Endothelial cell of umbilical vein (primary cell): Measurements from ENCODE around the gene LDLRAD4. TPM values are rescaled to one million over a fixed set of nuclear protein-coding genes. Genes with fewer than 3 reads are reported as not detected.

Experiments
- BruUV-seq: library from RNA; stranded (reverse); fragments of 400-500 nt; replicated peaks from 2 replicates; lab custom pipeline; 2021; lab: Mats Ljungman, UMichigan
- CTCF ChIA-PET: fragments of 300-600, 350-600 bp; sonication (Branson Sonifier 250); formaldehyde crosslinking; loops from one replicate; lab custom pipeline; 2021; ENCODE audit warnings: antibody characterized with exemption, inconsistent platforms; lab: Charles Lee
- POLR2A ChIA-PET: fragments of 300-600, 350-600 bp; sonication (Branson Sonifier 250); formaldehyde crosslinking; loops from one replicate; lab custom pipeline; 2021; ENCODE audit warnings: antibody characterized with exemption, inconsistent platforms; lab: Charles Lee
- DNase-seq: peaks from one replicate; pipeline ENCODE4 v3.0.0-alpha.2; 2011; ENCODE audit warnings: low read depth, low spot score
- FAIRE-seq: peaks from 2 replicates; lab custom pipeline; 2011; peaks lifted over from hg19 to GRCh38; lab: Jason Lieb, UNC
- H2AFZ ChIP-seq: 2 replicates; pipeline ENCODE4 v1.6.0; 2012; ENCODE audit warnings: low read depth, low read length, control low read depth, inconsistent platforms
- H3K27ac ChIP-seq: 2 replicates; pipeline ENCODE4 v1.5.1; 2011; ENCODE audit warnings: low read depth, mild to moderate bottlenecking, control low read depth, low read length, moderate library complexity; ENCODE audit not compliant: insufficient read depth
- H3K27me3 ChIP-seq, 2 experiments: 2 replicates each; pipeline versions ENCODE4 v1.6.0 to v1.6.1; 2011; ENCODE audit warnings: low read length in 2 of 2, mixed read lengths in 1 of 2; ENCODE audit not compliant: control insufficient read depth in 2 of 2, insufficient read depth in 2 of 2
- H3K36me3 ChIP-seq, 2 experiments: 2 replicates in 1 of 2; 3 replicates in 1 of 2; pipeline ENCODE4 v1.5.1; 2011; ENCODE audit warnings: low read length in 2 of 2, mild to moderate bottlenecking in 1 of 2, moderate library complexity in 1 of 2; ENCODE audit not compliant: control insufficient read depth in 2 of 2, insufficient read depth in 2 of 2; ENCODE audit errors: extremely low read depth in 1 of 2
- H3K4me1 ChIP-seq: 3 replicates; pipeline ENCODE4 v1.5.1; 2011; ENCODE audit warnings: mild to moderate bottlenecking, low read length; ENCODE audit not compliant: control insufficient read depth, insufficient read depth; ENCODE audit errors: extremely low read depth
- H3K4me2 ChIP-seq: 2 replicates; pipeline ENCODE4 v1.6.1; 2011; ENCODE audit warnings: low read length, control low read depth, mixed read lengths; ENCODE audit not compliant: insufficient read depth
- H3K4me3 ChIP-seq, 3 experiments: fragments of 200-600 bp in 1 of 3; sonication (generic), shearing (Covaris generic) in 1 of 3; replicated peaks in 1 of 3; 2 replicates each; pipeline ENCODE4 v1.5.1; 2011 to 2016; ENCODE audit warnings: control low read depth in 3 of 3, low read length in 3 of 3, mild to moderate bottlenecking in 2 of 3, inconsistent platforms in 1 of 3, low read depth in 1 of 3, moderate library complexity in 1 of 3; ENCODE audit not compliant: insufficient read depth in 1 of 3
- H3K79me2 ChIP-seq: 2 replicates; pipeline ENCODE4 v1.6.0; 2012; ENCODE audit warnings: low read length, inconsistent platforms; ENCODE audit not compliant: control insufficient read depth, insufficient read depth
- H3K9ac ChIP-seq: replicated peaks from 2 replicates; pipeline ENCODE3; 2011; ENCODE audit warnings: low read length, control low read depth; ENCODE audit not compliant: insufficient read depth; ENCODE audit errors: extremely low read depth
- H3K9me1 ChIP-seq: replicated peaks from 3 replicates; pipeline ENCODE4 v1.6.0; 2011; ENCODE audit warnings: mild to moderate bottlenecking, low read length; ENCODE audit not compliant: control insufficient read depth, insufficient read depth; ENCODE audit errors: extremely low read depth
- H3K9me3 ChIP-seq: replicated peaks from 2 replicates; pipeline ENCODE4 v1.5.1; 2012; ENCODE audit warnings: low read length, inconsistent platforms; ENCODE audit not compliant: control insufficient read depth, insufficient read depth
- H4K20me1 ChIP-seq: replicated peaks from 2 replicates; pipeline ENCODE3; 2011; ENCODE audit warnings: mild to moderate bottlenecking, low read length; ENCODE audit not compliant: control insufficient read depth, insufficient read depth; ENCODE audit errors: extremely low read depth
- EZH2 ChIP-seq: IDR thresholded peaks from 2 replicates; pipeline ENCODE4 v1.6.1; 2012; ENCODE audit warnings: borderline replicate concordance, low read depth, mild to moderate bottlenecking, moderate library complexity, low read length, inconsistent platforms; ENCODE audit not compliant: severe bottlenecking
- FOS ChIP-seq: IDR thresholded peaks from 2 replicates; pipeline ENCODE4 v1.6.1; 2011; ENCODE audit warnings: mild to moderate bottlenecking, low read length, moderate library complexity, borderline replicate concordance; ENCODE audit not compliant: insufficient read depth
- POLR2A ChIP-seq: IDR thresholded peaks from 2 replicates; pipeline ENCODE4 v1.6.1; 2012; ENCODE audit warnings: low read depth, mild to moderate bottlenecking, control low read depth, low read length
- POLR2AphosphoS5 ChIP-seq: IDR thresholded peaks from 2 replicates; pipeline ENCODE4 v1.6.1; 2012; ENCODE audit warnings: low read depth, mild to moderate bottlenecking, control low read depth, low read length, moderate library complexity; ENCODE audit not compliant: insufficient read depth
- dilution Hi-C: fragments of 300-500 bp; cut with MboI; formaldehyde crosslinking; loops from one replicate; pipeline ENCODE4 v1.15.0; 2019; ENCODE audit warnings: low sequenced_read_pairs; ENCODE audit not compliant: extremely low pct_ligation_motif_present
- intact Hi-C: fragments of 100-400 bp; cut with micrococcal nuclease; formaldehyde crosslinking; loops from one replicate; pipeline ENCODE4 v1.10.0; 2022
- polyA plus RNA-seq, 4 experiments: library from polyadenylated mRNA; depleted of rRNA in 3 of 4; stranded (reverse) in 3 of 4; unstranded in 1 of 4; fragments of >200 nt; gene quantifications; 2 replicates each; pipeline versions ENCODE4 v1.2.1 to v1.2.3, GENCODE V29; 2011 to 2012; ENCODE audit warnings: missing spikeins in 1 of 4
- total RNA-seq: library from RNA; stranded (reverse); gene quantifications from 2 replicates; pipeline ENCODE4 v1.2.3, GENCODE V29; 2021
- TF ChIP-seq, protein P1 (sequence below): IDR thresholded peaks from 2 replicates; pipeline ENCODE4 v1.6.1; 2011; ENCODE audit not compliant: insufficient read depth, insufficient read length
- TF ChIP-seq, protein P2 (sequence below), 2 donors: IDR thresholded peaks; 1 replicate in 1 of 2; 2 replicates in 1 of 2; pipeline ENCODE4 v1.5.1; 2011; ENCODE audit warnings: low read length in 2 of 2, mild to moderate bottlenecking in 2 of 2, moderate library complexity in 2 of 2, control low read depth in 1 of 2, inconsistent platforms in 1 of 2, low read depth in 1 of 2; ENCODE audit not compliant: insufficient read depth in 1 of 2; ENCODE audit errors: extremely low read depth in 1 of 2

The LDLRAD4 gene
- total and polyA plus RNA-seq, 2 donors (not counting 3 experiments of a cell fraction or from before 2014, with no cell fraction given): 5.2 to 6.5 TPM

DNA sequence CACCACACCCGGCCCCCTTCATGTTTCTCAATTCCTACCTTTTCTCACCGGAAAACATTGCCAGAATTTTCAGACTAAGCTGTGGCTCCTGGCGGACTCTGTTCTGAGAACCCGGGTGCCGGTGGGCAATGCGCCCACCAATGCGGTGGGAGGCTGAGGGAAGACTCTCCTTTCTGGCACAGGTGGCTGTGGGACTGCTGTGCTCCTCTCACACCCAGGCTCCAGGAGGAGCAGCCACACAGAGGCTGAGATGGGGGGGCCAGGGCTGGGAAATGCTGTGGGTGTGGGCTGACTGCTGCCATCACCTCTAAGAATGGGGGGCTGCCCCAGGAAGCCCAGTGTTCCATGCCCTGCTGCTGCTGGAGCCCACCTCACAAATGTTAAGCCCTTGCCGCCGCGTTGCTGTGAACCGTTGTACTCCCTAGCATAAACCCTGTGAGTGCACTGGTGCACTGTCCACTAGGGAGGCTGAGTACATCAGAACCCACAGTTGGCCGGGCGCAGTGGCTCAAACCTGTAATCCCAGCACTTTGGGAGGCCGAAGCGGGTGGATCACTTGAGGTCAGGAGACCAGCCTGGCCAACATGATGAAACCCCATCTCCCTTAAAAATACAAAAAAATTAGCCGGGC lies 152.6 kb downstream of the LDLRAD4 start:
- FAIRE-seq (no peak), DNase-seq (no peak)
- dilution Hi-C loops: no loop called here

More for the DNA sequence above, 152.6 kb downstream of the LDLRAD4 start:
- ChIA-PET CTCF (no interaction called here), POLR2A (no interaction called here)
- Histone ChIP-seq H3K79me2 (no peaks in the 10 kb centered on the region), H3K9me1 (no peaks in the 10 kb centered on the region), H3K4me1 (peaks cover 16% of the 10 kb centered on the region), H3K9me3 (no peaks in the 10 kb centered on the region), H4K20me1 (no peaks in the 10 kb centered on the region), H2AFZ (no peak overlapping the region), H3K4me2 (no peak overlapping the region), H3K36me3 (no peaks in the 10 kb centered on the region), H3K9ac (no peak overlapping the region), H3K4me3 (no peak overlapping the region), H3K27ac (no peak overlapping the region), H3K27me3 (no peaks in the 10 kb centered on the region)
- TF ChIP-seq, protein P1, sequence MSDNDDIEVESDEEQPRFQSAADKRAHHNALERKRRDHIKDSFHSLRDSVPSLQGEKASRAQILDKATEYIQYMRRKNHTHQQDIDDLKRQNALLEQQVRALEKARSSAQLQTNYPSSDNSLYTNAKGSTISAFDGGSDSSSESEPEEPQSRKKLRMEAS: no peak
- no peak for TF ChIP-seq FOS
- no peak for TF ChIP-seq POLR2AphosphoS5
- TF ChIP-seq, protein P2, sequence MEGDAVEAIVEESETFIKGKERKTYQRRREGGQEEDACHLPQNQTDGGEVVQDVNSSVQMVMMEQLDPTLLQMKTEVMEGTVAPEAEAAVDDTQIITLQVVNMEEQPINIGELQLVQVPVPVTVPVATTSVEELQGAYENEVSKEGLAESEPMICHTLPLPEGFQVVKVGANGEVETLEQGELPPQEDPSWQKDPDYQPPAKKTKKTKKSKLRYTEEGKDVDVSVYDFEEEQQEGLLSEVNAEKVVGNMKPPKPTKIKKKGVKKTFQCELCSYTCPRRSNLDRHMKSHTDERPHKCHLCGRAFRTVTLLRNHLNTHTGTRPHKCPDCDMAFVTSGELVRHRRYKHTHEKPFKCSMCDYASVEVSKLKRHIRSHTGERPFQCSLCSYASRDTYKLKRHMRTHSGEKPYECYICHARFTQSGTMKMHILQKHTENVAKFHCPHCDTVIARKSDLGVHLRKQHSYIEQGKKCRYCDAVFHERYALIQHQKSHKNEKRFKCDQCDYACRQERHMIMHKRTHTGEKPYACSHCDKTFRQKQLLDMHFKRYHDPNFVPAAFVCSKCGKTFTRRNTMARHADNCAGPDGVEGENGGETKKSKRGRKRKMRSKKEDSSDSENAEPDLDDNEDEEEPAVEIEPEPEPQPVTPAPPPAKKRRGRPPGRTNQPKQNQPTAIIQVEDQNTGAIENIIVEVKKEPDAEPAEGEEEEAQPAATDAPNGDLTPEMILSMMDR (IDR thresholded peaks at IDR 0.05; ENCODE audit: extremely low read depth in 1 of 2, insufficient read depth in 1 of 2, low read depth in 1 of 2, low read length in 2 of 2): no peak
- no peak for TF ChIP-seq EZH2
- no peak for TF ChIP-seq POLR2A
- intact Hi-C loops: no loop called here
- BruUV-seq: no TSS peak
